ENCODE measurements around the gene CCDC30.

CCDC30 gene

DNA sequence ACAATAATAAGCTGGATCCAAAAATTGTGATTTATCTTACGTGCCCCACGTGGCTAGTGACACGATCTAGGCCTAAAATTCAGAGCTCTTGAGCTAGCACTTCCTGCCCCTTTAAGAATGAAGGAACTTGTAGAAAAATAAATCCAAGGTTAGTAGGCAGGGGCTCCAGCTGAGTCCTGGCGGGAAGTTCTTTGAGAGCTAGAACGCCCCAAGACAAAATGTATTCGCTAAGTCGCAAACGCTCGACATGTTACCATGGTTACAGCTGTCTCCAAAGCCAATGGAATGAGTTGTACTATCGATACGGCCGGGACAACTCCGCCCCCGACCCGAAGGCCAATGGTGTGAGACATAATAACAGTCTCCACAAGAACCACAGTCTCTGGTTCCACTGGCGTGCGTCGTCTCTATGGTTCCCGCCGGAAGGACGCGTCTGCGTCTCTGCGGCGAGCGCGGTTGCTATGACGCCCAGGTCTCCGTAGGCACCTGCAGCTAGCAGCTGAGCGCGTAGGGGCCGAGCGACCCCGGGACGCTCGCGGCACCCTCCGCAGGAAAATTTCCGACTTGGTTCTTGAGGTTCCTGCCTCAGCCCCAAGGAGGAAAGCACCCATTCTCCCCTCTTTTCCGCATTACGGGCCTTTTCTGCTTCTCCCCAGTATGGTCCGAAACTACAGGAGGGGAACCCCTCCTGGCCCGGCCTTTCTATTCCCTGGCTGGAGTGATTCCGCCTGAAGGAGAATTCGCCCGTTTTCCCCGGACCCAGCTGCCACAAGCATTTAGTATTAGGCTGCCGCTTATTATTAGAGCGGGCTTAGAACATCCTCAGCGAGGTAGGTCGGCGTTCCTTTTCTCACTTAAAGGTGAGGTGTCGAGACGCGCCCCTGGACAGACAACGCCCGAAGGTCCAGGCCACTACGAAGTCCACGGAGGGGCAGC is at the start of gene CCDC30:
Gene CCDC30 (plus strand): TSS at position 459 of the 936 bp plus-strand sequence. CDS start 17,266 bp downstream, outside the sequence.
- DNase-seq (ENCODE audit: low read depth) = peak; percentile 90

DNA sequence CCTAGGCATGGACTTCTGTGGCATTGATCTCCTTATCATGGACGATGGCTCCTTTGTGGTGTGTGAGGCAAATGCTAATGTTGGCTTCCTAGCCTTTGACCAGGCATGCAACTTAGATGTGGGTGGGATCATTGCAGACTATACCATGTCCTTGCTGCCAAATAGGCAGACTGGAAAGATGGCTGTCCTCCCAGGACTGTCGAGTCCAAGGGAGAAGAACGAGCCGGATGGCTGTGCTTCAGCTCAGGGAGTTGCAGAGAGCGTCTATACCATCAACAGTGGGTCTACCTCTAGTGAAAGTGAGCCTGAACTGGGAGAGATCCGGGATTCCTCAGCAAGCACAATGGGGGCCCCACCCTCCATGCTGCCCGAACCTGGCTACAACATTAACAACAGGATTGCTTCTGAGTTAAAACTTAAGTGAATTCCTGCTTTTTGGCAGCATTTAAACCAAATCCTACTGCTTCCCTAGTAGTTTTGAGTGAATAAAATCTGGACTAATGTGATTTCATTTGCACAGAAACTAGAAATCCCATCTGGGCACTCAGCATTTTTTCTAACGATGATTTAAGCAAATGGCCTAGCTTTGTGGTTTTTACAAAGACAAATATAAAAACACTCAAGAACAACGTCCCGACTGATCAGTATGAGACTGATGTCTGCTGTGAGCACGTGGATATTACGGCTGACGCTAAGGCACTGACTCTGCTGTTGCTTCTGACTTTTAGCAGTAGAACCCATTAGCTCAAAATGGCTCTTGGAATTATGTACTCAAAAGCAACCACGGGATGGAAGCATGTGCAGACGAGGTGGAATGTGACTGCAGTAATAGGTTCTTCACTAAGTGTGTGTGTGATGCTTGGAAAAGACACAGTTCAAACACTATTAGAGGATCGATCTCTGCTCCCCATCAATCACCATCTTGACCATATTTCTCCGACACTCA is 48.3 kb upstream of the CCDC30 start:
- no peak for DNase-seq (ENCODE audit: low read depth)

DNA sequence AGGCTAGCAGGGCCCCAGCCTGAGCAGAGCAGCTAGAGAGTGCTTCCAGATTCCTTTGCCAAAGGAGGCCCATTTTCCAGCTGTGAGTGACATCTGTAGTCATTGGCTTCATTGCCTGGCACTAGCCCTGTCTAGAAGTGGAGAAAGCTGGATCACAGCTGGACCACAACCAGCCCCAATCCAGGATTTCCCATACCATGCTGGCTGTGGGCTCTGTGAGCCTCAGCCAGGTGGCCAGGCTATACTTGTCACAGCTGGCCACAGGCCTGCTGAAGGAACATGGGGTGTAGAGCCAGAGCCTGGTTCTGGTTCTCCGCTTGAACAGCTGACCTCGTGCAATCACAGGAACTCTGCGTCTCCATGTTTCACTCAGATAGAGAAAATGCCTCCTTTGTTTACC is 45.9 kb upstream of the CCDC30 start:
- DNase-seq (ENCODE audit: low read depth) = no peak

DNA sequence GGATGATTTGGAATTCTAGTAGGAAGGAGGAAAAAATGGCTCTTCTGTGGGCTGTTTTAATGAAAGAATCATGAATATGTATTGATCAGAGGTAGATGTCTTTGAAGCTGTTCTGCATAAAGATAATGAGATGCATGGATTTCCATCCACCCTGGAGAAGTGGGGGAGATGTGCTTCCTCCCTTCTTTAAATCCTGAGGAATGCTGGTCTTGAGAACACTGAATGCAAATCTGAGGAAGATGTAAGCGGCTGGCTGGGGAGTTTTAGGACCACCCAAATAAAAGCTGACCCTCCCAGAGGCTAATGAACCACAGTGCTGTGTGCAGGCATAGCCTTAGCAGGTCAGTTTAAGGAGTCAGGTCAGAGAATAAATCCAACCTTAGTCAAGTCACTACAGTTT is 44.6 kb upstream of the CCDC30 start:
- DNase-seq (ENCODE audit: low read depth) = no peak

DNA sequence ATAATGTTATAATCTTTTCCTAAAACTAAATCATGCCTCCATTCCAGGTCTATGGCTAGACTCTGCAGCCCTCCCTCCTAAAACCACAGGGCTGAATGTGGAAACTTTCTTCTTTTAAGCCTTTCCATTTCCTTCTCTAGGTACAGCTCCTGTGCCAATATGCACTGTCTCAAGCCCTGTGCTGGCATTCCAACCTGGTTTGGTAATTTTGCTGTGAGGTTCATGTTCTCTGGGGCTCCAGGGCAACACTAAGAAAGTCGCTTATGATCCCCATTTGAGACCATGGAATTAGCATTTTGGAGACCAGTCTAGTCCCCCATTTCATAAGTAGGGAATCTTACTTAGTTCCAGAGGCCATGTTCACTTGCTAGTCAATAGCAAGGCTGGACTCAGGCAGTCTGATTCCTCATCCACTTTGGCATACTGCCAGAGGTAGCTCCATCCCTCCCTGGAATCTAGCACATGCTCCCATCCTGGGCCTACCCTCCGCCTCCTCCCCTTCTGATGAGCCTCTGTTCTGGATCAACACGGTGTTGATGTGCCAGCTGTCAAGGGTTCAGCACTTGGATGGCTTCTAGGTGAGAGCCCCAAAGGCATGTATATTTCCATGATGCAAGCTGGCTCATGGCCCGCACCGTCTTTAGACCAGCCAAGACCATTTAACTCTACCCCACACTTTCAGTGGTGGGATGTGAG is 43.8 kb upstream of the CCDC30 start:
- DNase-seq (ENCODE audit: low read depth) = no peak

DNA sequence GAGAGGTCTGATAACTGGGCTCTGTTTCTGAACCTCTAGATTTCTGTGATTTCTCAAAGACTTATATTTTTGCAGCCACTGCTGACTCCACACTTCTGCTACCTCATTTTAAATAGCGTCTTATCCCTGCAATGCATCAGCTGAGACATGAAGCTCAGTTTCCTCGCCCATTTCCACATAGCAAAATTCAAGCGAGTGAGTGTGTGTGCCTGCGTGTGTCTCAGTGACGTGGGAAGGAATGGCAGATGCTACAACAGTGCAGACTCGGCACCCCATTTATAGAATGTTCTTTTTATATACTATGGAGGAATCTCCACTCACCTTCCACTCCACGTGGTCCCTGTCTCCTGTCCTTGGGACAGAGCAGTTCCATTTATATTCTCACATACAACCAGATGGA is 43.0 kb upstream of the CCDC30 start:
- DNase-seq (ENCODE audit: low read depth) = no peak

DNA sequence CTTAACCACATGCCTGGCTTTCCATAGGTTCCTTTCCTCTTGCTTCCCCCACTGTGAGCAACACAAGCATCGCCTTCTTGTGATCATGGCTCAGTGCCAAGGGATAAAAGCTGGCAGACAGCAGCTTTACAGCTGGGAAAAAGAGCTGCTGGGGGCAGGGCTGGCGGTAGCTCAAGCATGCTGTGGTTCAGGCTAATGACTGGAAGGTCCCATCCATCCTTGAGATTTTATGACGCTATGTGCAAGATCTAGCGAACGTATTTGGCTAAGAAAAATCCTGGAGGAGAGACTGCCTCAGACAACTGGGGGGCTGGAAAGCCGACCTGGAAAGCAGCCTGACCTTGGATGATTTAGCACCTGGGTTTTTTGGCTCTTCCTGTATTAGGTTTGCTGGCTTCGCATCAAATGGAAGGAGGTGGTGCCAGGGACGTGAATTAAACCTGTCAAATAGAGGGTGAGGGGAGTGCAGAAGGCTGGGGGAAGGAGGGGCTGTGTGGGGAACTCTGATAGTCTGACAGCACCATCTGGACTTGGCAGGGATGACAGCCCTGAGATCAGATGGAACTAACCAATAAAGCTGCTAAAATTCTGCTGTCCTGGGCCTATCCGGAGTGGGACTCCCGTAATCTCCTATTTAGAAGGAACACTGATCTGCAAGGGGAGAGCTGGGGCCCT is 42.0 kb upstream of the CCDC30 start:
- DNase-seq (ENCODE audit: low read depth) = no peak

DNA sequence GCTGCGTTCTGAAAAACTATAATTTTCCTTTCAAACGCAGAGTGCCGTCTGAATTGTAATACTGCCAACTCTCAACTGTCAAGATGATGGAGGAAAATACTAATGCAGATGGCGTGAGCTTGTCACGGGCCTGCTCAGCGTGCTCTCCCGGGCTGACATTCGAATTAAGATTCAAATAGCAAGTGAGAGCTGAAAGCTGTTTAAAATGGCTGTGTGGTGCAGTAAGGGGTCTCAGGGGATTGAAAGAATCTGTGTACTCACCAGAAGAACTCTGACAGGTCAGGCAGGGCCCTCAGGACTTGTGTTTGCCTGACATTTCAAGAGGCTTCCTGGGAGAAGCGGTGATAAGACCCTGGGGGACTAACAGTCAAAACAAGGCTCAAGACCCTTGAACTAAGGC is 40.3 kb upstream of the CCDC30 start:
- no peak for DNase-seq (ENCODE audit: low read depth)

DNA sequence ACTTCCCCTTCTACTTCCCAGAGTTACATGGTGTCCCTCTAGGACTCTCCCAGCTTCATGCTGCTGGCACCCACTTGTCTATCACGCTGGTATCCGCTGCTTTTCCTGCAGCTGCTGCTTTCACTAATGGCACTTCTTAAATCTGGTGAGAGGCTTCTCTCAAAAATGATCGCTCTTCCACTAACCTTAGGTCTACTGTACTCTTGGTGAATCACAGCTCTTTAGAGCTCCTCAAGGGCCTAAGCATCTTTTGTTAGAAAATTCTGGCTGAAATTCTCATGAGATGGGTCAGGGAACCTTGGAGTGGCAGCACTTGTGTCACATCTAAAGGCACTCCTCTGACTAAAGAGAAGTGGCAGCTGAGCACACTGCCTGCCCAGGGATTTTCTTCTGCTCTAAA is 39.4 kb upstream of the CCDC30 start:
- DNase-seq (ENCODE audit: low read depth) = no peak

DNA sequence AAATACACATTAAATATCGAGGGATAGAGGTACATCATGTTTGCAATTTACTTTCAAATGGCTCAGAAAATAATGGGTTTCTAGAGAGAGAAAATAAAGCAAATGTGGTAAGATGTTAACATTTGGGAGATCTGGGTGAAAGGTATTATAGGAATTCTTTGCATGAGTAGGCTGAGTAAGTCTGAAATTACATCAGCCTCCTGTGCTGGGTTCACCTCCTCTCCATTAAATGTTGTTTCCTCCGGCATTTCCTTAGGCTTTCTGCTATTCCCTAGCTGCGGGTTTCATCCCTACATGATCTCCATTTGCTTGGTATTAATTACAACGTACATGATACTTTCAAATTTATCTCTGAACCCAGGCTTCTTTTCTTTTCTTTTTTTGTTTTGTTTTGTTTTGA is 38.9 kb upstream of the CCDC30 start:
- DNase-seq (ENCODE audit: low read depth) = no peak

DNA sequence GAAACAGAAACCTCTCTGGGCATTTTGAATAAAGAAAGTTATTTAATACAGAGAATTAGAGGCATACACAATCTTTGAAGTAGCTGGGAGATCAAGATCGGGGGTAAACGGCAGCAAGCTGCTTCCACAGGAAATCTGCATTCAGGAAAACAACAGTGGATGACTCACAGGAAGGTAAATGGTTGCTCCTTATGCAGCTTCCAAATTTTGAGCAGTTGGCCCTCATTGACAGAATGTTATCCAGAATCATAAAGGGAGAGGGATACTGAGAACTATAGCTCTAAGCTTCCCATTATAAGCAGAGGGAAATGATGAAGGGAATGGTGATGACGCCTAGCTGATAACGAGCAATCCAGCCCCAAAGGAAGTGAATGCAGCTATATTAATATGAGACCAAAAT is 35.8 kb upstream of the CCDC30 start:
- no peak for DNase-seq (ENCODE audit: low read depth)

DNA sequence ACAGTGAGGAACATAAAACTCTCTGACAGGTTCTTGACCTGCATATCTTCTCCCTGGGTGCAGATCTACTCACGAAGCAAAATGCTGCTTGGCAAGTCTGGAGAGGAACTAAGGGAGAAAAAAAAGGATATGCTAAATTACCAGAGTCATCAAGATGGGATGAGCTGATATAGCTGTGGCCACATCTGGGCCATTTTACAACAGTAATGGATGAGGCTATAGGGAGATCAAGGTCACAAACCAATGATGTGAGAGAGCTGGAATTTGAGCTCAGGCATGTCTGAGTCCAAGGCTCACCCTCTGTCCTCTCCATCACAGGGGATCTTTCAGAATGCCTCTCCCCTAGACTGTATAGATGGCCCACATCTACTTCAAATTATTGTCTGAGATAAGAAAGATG is 33.5 kb upstream of the CCDC30 start:
- no peak for DNase-seq (ENCODE audit: low read depth)

DNA sequence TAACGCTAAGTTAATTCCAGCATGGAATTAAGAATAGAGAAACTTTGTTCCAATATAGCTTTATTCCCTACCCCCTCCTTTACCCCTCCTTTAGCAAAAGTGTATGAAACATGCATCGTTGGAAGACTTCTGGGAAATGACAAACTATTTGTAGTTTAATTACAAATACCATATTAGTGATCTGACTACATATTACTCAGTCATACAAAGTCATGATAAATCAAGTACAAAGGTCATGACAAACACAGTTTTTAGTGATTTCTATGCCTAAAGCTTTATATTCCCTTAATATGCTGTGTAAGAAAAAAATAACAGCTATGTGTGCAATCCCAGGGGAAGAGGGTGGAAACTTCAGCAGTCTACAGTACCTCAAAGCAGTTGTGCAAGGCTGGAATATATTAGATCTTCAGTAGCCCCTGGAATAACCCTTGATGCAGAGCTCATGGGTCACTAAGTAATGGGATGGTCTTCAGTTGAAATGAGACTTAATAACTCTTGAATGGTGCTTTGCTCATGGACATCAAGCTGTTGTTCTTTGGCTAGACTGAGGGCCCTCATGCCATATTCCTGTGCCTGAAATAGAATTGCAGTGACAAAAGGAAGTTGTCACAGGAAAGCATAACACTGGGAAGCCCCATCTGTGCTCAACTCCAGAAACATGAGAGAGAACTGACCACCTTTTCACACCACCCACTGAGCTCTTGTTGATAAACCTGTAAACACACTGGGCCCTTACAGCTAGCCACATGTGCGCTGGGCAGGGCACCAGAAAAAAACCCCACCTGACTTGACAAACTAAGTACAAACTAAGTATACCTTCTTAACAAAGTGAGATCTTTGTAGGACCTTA is 32.6 kb upstream of the CCDC30 start:
- no peak for DNase-seq (ENCODE audit: low read depth)

DNA sequence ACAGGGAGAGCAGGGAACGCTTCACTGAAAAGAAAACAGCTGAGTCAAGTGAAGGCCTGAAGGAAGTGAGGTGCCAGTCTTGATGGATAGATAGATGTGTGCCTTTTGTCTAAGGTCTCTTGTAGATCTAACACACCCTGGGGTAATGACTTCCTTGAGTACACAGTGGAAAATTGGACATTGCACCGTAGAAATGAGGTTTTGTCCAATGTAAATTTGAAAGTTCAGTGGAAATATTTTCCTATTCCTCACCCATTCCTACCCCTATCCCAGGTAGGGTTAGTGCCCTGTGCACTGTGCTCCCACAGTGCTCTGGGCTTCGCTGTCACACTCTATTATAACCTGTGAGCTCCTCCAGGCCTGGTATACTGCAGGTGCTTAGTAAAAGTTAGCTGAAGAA is 31.6 kb upstream of the CCDC30 start:
- no peak for DNase-seq (ENCODE audit: low read depth)

DNA sequence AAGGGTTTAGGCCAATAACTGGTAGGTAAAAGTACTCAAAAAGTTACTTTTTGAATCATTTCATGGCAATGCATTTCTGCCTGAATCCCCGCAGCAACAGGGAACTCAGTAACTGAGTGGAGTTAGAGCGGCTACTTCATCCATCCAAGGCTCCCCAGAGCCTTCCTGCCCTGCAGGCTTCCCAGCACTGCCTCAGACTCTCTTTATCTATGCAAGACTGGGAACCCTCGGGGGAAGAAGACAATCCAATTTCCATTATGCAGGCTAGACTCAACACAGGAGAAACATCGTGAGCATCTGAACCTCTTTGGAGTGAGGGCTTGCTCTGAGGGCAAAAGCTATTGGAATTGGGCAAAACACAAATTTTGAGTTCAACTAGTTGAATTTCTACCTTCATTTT is 30.4 kb upstream of the CCDC30 start:
- DNase-seq (ENCODE audit: low read depth) = no peak

DNA sequence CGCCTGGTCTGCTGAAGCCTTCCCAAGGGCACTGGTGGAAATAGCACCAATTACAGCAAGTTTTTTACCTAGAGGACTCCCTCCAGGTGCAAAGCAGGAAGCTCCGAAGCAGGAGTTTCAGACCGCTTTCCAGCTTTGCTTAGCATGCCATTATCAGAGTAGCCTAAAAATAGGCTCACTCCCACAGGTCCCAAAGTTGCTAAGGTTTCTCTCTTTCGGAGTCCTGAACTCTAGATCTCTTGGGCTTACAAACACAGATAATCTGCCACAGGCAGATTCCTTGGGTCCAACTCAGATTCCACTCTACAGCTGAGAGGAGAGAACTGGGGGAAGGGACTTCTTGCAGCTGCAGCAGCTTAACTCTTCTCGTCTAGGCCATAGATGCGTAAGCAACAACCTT is 29.7 kb upstream of the CCDC30 start:
- no peak for DNase-seq (ENCODE audit: low read depth)

DNA sequence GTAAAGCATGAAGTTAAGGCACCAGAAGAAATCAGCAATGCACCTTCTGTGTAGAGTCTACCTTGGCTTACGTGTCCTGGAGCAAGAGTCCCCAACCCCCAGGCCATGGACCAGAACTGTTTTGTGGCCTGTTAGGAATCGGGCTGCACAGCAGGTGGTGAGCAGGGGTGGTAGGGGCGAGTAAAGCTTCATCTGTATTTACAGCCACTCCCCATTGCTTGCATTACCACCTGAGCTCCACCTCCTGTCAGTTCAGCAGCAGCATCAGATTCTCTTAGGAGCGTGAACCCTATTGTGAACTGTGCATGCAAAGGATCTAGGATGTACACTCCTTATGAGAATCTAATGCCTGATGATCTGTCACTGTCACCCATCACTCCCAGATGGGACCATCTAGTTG is 28.7 kb upstream of the CCDC30 start:
- no peak for DNase-seq (ENCODE audit: low read depth)

DNA sequence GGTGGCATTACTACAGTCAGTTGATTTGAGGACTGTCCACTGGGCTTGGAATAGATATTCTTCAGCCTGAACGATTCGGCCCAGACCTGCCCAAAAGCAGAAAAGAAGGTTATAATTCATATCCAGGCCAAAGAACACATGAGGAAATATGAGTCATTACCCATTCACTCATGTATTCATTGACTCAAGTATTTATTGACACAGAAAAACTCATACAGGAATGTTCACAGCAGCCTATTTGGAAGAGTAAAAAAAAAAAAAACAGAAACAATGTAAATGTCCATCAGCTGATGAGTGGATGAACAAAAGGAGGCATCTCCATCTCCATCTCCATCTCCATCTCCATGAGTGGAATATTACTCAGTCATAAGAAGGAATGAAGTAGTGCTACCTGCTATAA is 23.1 kb upstream of the CCDC30 start:
- DNase-seq (ENCODE audit: low read depth) = no peak

DNA sequence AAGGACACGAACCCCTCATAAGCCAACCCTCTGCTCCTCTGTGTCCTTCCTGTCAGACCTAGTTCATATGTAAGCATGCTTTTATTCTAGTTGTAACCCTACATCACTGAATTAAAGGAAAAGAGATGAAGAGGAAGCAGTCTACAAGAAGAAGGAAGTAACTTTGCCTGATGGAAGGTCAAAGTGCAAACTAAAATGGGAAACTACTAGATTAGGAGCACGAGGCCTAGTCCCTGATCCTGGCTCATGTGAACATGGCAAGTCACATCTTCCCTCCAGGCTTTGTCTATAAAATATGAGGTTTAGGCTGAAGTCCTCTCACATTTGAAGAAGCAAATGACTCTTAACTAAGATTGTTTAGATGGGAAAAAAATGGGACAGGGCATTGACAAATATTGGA is 20.4 kb upstream of the CCDC30 start:
- no peak for DNase-seq (ENCODE audit: low read depth)

DNA sequence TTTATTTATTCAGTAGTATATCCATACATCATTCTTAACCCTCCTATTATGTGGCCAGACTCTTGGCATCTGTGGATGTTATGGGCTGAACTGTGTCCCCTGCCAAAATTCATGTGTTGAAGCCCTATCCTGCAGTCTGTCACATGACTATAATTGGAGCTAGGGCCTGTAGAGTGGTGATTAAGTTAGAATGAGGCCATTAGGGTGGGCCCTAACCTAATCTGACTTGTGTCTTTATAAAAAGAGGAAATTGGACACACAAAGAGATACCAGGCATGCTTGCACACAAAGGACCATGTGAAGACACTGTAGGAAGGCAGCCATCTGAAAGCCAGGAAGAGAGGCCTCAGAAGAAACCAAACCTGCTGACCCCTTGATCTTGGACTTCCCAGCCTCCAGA is 13.8 kb upstream of the CCDC30 start:
- no peak for DNase-seq (ENCODE audit: low read depth)

DNA sequence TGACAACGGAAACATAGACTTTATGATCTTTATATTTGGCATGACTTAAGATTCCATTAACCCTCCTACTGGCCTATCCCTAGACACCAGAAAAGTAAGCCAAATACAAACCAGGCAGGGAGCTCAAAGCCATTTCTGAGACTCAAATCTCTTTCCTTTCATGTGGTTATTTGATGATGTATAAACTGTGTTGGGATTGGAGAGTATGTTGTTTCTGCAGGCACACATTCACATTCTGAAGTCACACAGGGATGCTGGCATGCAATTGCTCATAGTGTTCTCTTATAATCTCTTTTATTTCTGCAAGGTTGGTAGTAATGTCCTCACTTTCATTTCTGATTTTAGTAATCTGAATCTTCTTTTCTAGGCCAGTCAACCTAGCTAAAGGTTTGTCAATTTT is 13.0 kb upstream of the CCDC30 start:
- no peak for DNase-seq (ENCODE audit: low read depth)
